WTC11 (cell line): ENCODE results near the gene COL18A1. TPM values are rescaled to one million over a fixed set of nuclear protein-coding genes. Genes with fewer than 3 reads are reported as not detected.
A peak's percentile ranks its signal among the peaks of the same experiment; 100 is the strongest.

Experiments used
- ATAC-seq: fragments of 200-7000 bp; cut with Tn5 transposase; 2 replicates; pipeline ENCODE4 v1.10.0; 2021; ENCODE audit warnings: mild to moderate bottlenecking, moderate library complexity
- CTCF ChIA-PET: fragments of 300-600 bp; sonication (Branson Sonifier 250); formaldehyde crosslinking; loops from one replicate; lab custom pipeline; 2021; ENCODE audit warnings: antibody characterized with exemption; lab: Charles Lee
- POLR2A ChIA-PET: fragments of 350-600 bp; sonication (Branson Sonifier 250); formaldehyde crosslinking; loops from one replicate; lab custom pipeline; 2021; ENCODE audit warnings: antibody characterized with exemption; lab: Charles Lee
- DNase-seq: peaks from one replicate; pipeline ENCODE4 v3.0.0; 2021; ENCODE audit warnings: low spot score
- H3K27ac Mint-ChIP-seq: 2 replicates; pipeline ENCODE4 v1.8.0; 2021; ENCODE audit warnings: mixed read lengths
- H3K27me3 Mint-ChIP-seq: 2 replicates; pipeline ENCODE4 v1.8.0; 2021; ENCODE audit warnings: low read depth, mild to moderate bottlenecking, moderate library complexity, mixed read lengths
- H3K36me3 Mint-ChIP-seq: 2 replicates; pipeline ENCODE4 v1.8.0; 2021; ENCODE audit warnings: mixed read lengths
- H3K4me1 Mint-ChIP-seq: 2 replicates; pipeline ENCODE4 v1.8.0; 2022; ENCODE audit warnings: mixed read lengths
- H3K4me3 Mint-ChIP-seq: 2 replicates; pipeline ENCODE4 v1.8.0; 2021; ENCODE audit warnings: mild to moderate bottlenecking, moderate library complexity, mixed read lengths
- H3K9me3 Mint-ChIP-seq: 2 replicates; pipeline ENCODE4 v1.8.0; 2021; ENCODE audit warnings: mixed read lengths
- CTCF ChIP-seq: fragments of 200-600 bp; IDR thresholded peaks from 2 replicates; pipeline ENCODE4 v1.8.0; 2022; ENCODE audit warnings: antibody characterized with exemption
- FOXK1 ChIP-seq: sonication (generic); formaldehyde crosslinking; IDR thresholded peaks from 2 replicates; pipeline ENCODE4 v1.8.0; 2022; ENCODE audit warnings: mild to moderate bottlenecking, moderate library complexity, missing genetic modification reagents
- FOXP4 ChIP-seq: sonication (generic); formaldehyde crosslinking; IDR thresholded peaks from 2 replicates; pipeline ENCODE4 v1.8.0; 2022; ENCODE audit warnings: mild to moderate bottlenecking, missing genetic modification reagents
- MXD4 ChIP-seq: fragments of 250-450 bp; sonication (Bioruptor Pico); IDR thresholded peaks from 2 replicates; pipeline ENCODE4 v1.8.0; 2021; ENCODE audit warnings: mild to moderate bottlenecking, moderate library complexity, borderline replicate concordance
- OVOL2 ChIP-seq: fragments of 250-450 bp; sonication (Bioruptor Pico); IDR thresholded peaks from 2 replicates; pipeline ENCODE4 v1.9.0; 2021; ENCODE audit warnings: mild to moderate bottlenecking, borderline replicate concordance
- RELA ChIP-seq: sonication (generic); formaldehyde crosslinking; IDR thresholded peaks from 2 replicates; pipeline ENCODE4 v1.8.1; 2022; ENCODE audit warnings: missing genetic modification reagents, mild to moderate bottlenecking, borderline replicate concordance
- TEAD1 ChIP-seq: sonication (generic); formaldehyde crosslinking; IDR thresholded peaks from 2 replicates; pipeline ENCODE4 v1.8.0; 2022; ENCODE audit warnings: mild to moderate bottlenecking, missing genetic modification reagents
- TEAD4 ChIP-seq: sonication (generic); formaldehyde crosslinking; IDR thresholded peaks from 2 replicates; pipeline ENCODE4 v1.8.0; 2022; ENCODE audit warnings: mild to moderate bottlenecking, missing genetic modification reagents
- USF2 ChIP-seq: sonication (generic); formaldehyde crosslinking; IDR thresholded peaks from 2 replicates; pipeline ENCODE4 v1.8.1; 2023; ENCODE audit warnings: mild to moderate bottlenecking, missing genetic modification reagents, moderate library complexity
- ZBTB21 ChIP-seq: sonication (generic); formaldehyde crosslinking; IDR thresholded peaks from 2 replicates; pipeline ENCODE4 v1.8.1; 2023; ENCODE audit warnings: mild to moderate bottlenecking, missing genetic modification reagents, borderline replicate concordance
- ZNF416 ChIP-seq: fragments of 250-450 bp; sonication (Bioruptor Pico); IDR thresholded peaks from 2 replicates; pipeline ENCODE4 v1.9.0; 2021; ENCODE audit warnings: mild to moderate bottlenecking, inconsistent platforms
- ZNF423 ChIP-seq: fragments of 250-450 bp; sonication (Bioruptor Pico); IDR thresholded peaks from 2 replicates; pipeline ENCODE4 v2.1.2; 2022; ENCODE audit warnings: mild to moderate bottlenecking, moderate library complexity
- total RNA-seq: library from RNA; stranded (reverse); gene quantifications from 3 replicates; pipeline ENCODE4 v1.2.3, GENCODE V29; 2021
- TF ChIP-seq, protein P1 (sequence below): sonication (generic); formaldehyde crosslinking; IDR thresholded peaks from 2 replicates; pipeline ENCODE4 v1.8.0; 2022; ENCODE audit warnings: mild to moderate bottlenecking, missing genetic modification reagents
- TF ChIP-seq, protein P2 (sequence below): sonication (generic); formaldehyde crosslinking; IDR thresholded peaks from 2 replicates; pipeline ENCODE4 v1.8.1; 2023; ENCODE audit warnings: mild to moderate bottlenecking, moderate library complexity, missing genetic modification reagents
- TF ChIP-seq, protein P3 (sequence below): sonication (generic); formaldehyde crosslinking; IDR thresholded peaks from 2 replicates; pipeline ENCODE4 v1.8.1; 2022; ENCODE audit warnings: low read depth, mild to moderate bottlenecking, moderate library complexity, missing genetic modification reagents, borderline replicate concordance
- TF ChIP-seq, protein P4 (sequence below): fragments of 250-450 bp; sonication (Bioruptor Pico); IDR thresholded peaks from 2 replicates; pipeline ENCODE4 v1.9.0; 2021; ENCODE audit warnings: mild to moderate bottlenecking

COL18A1 gene
- total RNA-seq, 1 experiment from 2014 or later: 231 TPM

GRCh38 chr21:45461369-45461750, 56.4 kb downstream of the COL18A1 start:
- CTCF ChIA-PET: interaction anchor here (1.2 kb wide), 1 partner anchor 22 kb away, joined by 3 read pairs; no protein-coding TSS in a partner anchor
- no peak for DNase-seq

GRCh38 chr21:45461806-45462341, 56.9 kb downstream of the COL18A1 start:
- peaks cover 13% of the 10 kb centered on the region for H3K9me3 Mint-ChIP-seq
- ChIA-PET CTCF (interaction anchor here (1.0 to 1.2 kb wide), 2 partner anchors 22 to 174 kb away, joined by 3 to 4 read pairs; partner anchors contain the start of gene POFUT2), POLR2A (interaction anchor here (0.8 kb wide), 1 partner anchor 11 kb away, joined by 3 read pairs; no protein-coding TSS in a partner anchor)
- no peak for ATAC-seq
- no peak overlapping the region for H3K4me3 Mint-ChIP-seq
- H3K4me1 Mint-ChIP-seq: peaks cover 21% of the 10 kb centered on the region
- H3K27ac Mint-ChIP-seq: no peak overlapping the region
- DNase-seq: no peak
- no peaks in the 10 kb centered on the region for H3K27me3 Mint-ChIP-seq
- H3K36me3 Mint-ChIP-seq: peaks cover 22% of the 10 kb centered on the region
- TF ChIP-seq, protein P1, sequence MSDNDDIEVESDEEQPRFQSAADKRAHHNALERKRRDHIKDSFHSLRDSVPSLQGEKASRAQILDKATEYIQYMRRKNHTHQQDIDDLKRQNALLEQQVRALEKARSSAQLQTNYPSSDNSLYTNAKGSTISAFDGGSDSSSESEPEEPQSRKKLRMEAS (CRISPR knock-in tag): no peak
- TF ChIP-seq TEAD1 (CRISPR knock-in tag) (no peak), FOXK1 (CRISPR knock-in tag) (no peak), USF2 (CRISPR knock-in tag) (no peak), ZNF416 (CRISPR knock-in tag) (no peak), FOXP4 (CRISPR knock-in tag) (no peak), OVOL2 (CRISPR knock-in tag) (no peak)
- TF ChIP-seq, protein P2, sequence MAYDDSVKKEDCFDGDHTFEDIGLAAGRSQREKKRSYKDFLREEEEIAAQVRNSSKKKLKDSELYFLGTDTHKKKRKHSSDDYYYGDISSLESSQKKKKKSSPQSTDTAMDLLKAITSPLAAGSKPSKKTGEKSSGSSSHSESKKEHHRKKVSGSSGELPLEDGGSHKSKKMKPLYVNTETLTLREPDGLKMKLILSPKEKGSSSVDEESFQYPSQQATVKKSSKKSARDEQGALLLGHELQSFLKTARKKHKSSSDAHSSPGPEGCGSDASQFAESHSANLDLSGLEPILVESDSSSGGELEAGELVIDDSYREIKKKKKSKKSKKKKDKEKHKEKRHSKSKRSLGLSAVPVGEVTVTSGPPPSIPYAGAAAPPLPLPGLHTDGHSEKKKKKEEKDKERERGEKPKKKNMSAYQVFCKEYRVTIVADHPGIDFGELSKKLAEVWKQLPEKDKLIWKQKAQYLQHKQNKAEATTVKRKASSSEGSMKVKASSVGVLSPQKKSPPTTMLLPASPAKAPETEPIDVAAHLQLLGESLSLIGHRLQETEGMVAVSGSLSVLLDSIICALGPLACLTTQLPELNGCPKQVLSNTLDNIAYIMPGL: no peak
- TF ChIP-seq, protein P3, sequence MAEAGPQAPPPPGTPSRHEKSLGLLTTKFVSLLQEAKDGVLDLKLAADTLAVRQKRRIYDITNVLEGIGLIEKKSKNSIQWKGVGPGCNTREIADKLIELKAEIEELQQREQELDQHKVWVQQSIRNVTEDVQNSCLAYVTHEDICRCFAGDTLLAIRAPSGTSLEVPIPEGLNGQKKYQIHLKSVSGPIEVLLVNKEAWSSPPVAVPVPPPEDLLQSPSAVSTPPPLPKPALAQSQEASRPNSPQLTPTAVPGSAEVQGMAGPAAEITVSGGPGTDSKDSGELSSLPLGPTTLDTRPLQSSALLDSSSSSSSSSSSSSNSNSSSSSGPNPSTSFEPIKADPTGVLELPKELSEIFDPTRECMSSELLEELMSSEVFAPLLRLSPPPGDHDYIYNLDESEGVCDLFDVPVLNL: no peak

More at GRCh38 chr21:45461369-45461750, 56.4 kb downstream of the COL18A1 start:
- no peak overlapping the region for H3K27ac Mint-ChIP-seq
- H3K9me3 Mint-ChIP-seq: peaks cover 13% of the 10 kb centered on the region
- POLR2A ChIA-PET: no interaction called here
- no peaks in the 10 kb centered on the region for H3K27me3 Mint-ChIP-seq
- peaks cover 21% of the 10 kb centered on the region for H3K4me1 Mint-ChIP-seq
- ATAC-seq: no peak
- TF ChIP-seq CTCF: no peak
- TF ChIP-seq TEAD4 (CRISPR knock-in tag): no peak
- TF ChIP-seq, protein P2: no peak
- no peak for TF ChIP-seq MXD4 (CRISPR knock-in tag)
- no peak for TF ChIP-seq ZBTB21 (CRISPR knock-in tag)
- TF ChIP-seq RELA (CRISPR knock-in tag): no peak
- TF ChIP-seq ZNF423 (CRISPR knock-in tag): peak; percentile 8; the same call in 1 of the 2 replicates
- TF ChIP-seq, protein P4, sequence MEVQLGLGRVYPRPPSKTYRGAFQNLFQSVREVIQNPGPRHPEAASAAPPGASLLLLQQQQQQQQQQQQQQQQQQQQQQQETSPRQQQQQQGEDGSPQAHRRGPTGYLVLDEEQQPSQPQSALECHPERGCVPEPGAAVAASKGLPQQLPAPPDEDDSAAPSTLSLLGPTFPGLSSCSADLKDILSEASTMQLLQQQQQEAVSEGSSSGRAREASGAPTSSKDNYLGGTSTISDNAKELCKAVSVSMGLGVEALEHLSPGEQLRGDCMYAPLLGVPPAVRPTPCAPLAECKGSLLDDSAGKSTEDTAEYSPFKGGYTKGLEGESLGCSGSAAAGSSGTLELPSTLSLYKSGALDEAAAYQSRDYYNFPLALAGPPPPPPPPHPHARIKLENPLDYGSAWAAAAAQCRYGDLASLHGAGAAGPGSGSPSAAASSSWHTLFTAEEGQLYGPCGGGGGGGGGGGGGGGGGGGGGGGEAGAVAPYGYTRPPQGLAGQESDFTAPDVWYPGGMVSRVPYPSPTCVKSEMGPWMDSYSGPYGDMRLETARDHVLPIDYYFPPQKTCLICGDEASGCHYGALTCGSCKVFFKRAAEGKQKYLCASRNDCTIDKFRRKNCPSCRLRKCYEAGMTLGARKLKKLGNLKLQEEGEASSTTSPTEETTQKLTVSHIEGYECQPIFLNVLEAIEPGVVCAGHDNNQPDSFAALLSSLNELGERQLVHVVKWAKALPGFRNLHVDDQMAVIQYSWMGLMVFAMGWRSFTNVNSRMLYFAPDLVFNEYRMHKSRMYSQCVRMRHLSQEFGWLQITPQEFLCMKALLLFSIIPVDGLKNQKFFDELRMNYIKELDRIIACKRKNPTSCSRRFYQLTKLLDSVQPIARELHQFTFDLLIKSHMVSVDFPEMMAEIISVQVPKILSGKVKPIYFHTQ (CRISPR knock-in tag): no peak
- H3K4me3 Mint-ChIP-seq: no peak overlapping the region
- peaks cover 22% of the 10 kb centered on the region for H3K36me3 Mint-ChIP-seq
